ENCODE measurements around the gene GK. TPM values are rescaled to one million over a fixed set of nuclear protein-coding genes. Genes with fewer than 3 reads are reported as not detected.

Gene GK
- total RNA-seq, 1 experiment from 2014 or later: 10.1 TPM

GRCh38 chrX:30702736-30703135 lies 49.5 kb downstream of the GK start:
- intact Hi-C loops (cut with micrococcal nuclease): no loop called here
- no TSS peak for BruUV-seq (replicated peaks)
- no peaks in the 10 kb centered on the region for H3K9me3 Mint-ChIP-seq (ENCODE audit: unreplicated experiment)
- no peak for DNase-seq (ENCODE audit: unreplicated experiment)
- H3K27ac Mint-ChIP-seq (ENCODE audit: low read depth, unreplicated experiment): no peak overlapping the region
- no peak for TF ChIP-seq CTCF (IDR thresholded peaks at IDR 0.05; ENCODE audit: unreplicated experiment)
- CTCF ChIA-PET: no interaction called here
- no peak overlapping the region for H3K4me3 Mint-ChIP-seq (ENCODE audit: unreplicated experiment)
- no peaks in the 10 kb centered on the region for H3K36me3 Mint-ChIP-seq (ENCODE audit: insufficient read depth, unreplicated experiment)
- peaks cover 26% of the 10 kb centered on the region for H3K27me3 Mint-ChIP-seq (ENCODE audit: insufficient read depth, unreplicated experiment)
- POLR2A ChIA-PET: no interaction called here
- H3K4me1 Mint-ChIP-seq (ENCODE audit: insufficient read depth, unreplicated experiment): no peaks in the 10 kb centered on the region

GRCh38 chrX:30706216-30706775 lies 53.1 kb downstream of the GK start:
- Mint-ChIP-seq H3K9me3 (ENCODE audit: unreplicated experiment) (no peaks in the 10 kb centered on the region), H3K4me1 (ENCODE audit: insufficient read depth, unreplicated experiment) (no peaks in the 10 kb centered on the region), H3K27ac (ENCODE audit: low read depth, unreplicated experiment) (no peak overlapping the region), H3K36me3 (ENCODE audit: insufficient read depth, unreplicated experiment) (no peaks in the 10 kb centered on the region), H3K27me3 (ENCODE audit: insufficient read depth, unreplicated experiment) (peaks cover 47% of the 10 kb centered on the region), H3K4me3 (ENCODE audit: unreplicated experiment) (no peak overlapping the region)
- ChIA-PET CTCF (interaction anchor here (1.1 to 2.0 kb wide), 2 partner anchors 71 to 72 kb away, joined by 4 to 6 read pairs; no protein-coding TSS in a partner anchor), POLR2A (no interaction called here)
- intact Hi-C loops (cut with micrococcal nuclease): no loop called here
- TF ChIP-seq CTCF (IDR thresholded peaks at IDR 0.05; ENCODE audit: unreplicated experiment): no peak
- no peak for DNase-seq (ENCODE audit: unreplicated experiment)
- BruUV-seq (replicated peaks): no TSS peak

- peaks cover 28% of the 10 kb centered on the region for H3K27me3 Mint-ChIP-seq (ENCODE audit: insufficient read depth, unreplicated experiment)
- ChIA-PET POLR2A (no interaction called here), CTCF (interaction anchor here (0.6 to 6.1 kb wide), 12 partner anchors 9 to 782 kb away, joined by 3 to 41 read pairs (median 5); no protein-coding TSS in a partner anchor)
- no peak overlapping the region for H3K27ac Mint-ChIP-seq (ENCODE audit: low read depth, unreplicated experiment)
- H3K4me1 Mint-ChIP-seq (ENCODE audit: insufficient read depth, unreplicated experiment): no peaks in the 10 kb centered on the region
- H3K4me3 Mint-ChIP-seq (ENCODE audit: unreplicated experiment): no peak overlapping the region
- no peaks in the 10 kb centered on the region for H3K9me3 Mint-ChIP-seq (ENCODE audit: unreplicated experiment)
- no peak for DNase-seq (ENCODE audit: unreplicated experiment)
- BruUV-seq (replicated peaks): no TSS peak
- intact Hi-C loops (cut with micrococcal nuclease): loop anchor here (10.0 kb wide), 1 partner anchor 437 kb away; no protein-coding TSS in a partner anchor
- no peaks in the 10 kb centered on the region for H3K36me3 Mint-ChIP-seq (ENCODE audit: insufficient read depth, unreplicated experiment)
- TF ChIP-seq CTCF (IDR thresholded peaks at IDR 0.05; ENCODE audit: unreplicated experiment): no peak
These were observed 59.0 kb downstream of the GK start for GRCh38 chrX:30712214-30712613.

GRCh38 chrX:30713061-30713525 lies 59.9 kb downstream of the GK start:
- intact Hi-C loops (cut with micrococcal nuclease): loop anchor here (1.0 to 10.0 kb wide), 3 partner anchors 78 to 438 kb away; no protein-coding TSS in a partner anchor
- H3K27ac Mint-ChIP-seq (ENCODE audit: low read depth, unreplicated experiment): no peak overlapping the region
- H3K36me3 Mint-ChIP-seq (ENCODE audit: insufficient read depth, unreplicated experiment): no peaks in the 10 kb centered on the region
- no TSS peak for BruUV-seq (replicated peaks)
- H3K27me3 Mint-ChIP-seq (ENCODE audit: insufficient read depth, unreplicated experiment): peaks cover 28% of the 10 kb centered on the region
- peak; percentile 66 for TF ChIP-seq CTCF (IDR thresholded peaks at IDR 0.05; ENCODE audit: unreplicated experiment)
- H3K9me3 Mint-ChIP-seq (ENCODE audit: unreplicated experiment): no peaks in the 10 kb centered on the region
- DNase-seq (ENCODE audit: unreplicated experiment): peak; percentile 65
- no peaks in the 10 kb centered on the region for H3K4me1 Mint-ChIP-seq (ENCODE audit: insufficient read depth, unreplicated experiment)
- ChIA-PET CTCF (interaction anchor here (0.8 to 6.1 kb wide), 6 partner anchors 10 to 146 kb away, joined by 3 to 41 read pairs (median 4); no protein-coding TSS in a partner anchor), POLR2A (no interaction called here)
- H3K4me3 Mint-ChIP-seq (ENCODE audit: unreplicated experiment): no peak overlapping the region

All from MCF 10A (cell line).